ENCODE measurements around the gene IGSF8. TPM values are rescaled to one million over a fixed set of nuclear protein-coding genes. Genes with fewer than 3 reads are reported as not detected.

The IGSF8 gene
- total RNA-seq, 1 experiment from 2014 or later = 35.6 TPM

DNA sequence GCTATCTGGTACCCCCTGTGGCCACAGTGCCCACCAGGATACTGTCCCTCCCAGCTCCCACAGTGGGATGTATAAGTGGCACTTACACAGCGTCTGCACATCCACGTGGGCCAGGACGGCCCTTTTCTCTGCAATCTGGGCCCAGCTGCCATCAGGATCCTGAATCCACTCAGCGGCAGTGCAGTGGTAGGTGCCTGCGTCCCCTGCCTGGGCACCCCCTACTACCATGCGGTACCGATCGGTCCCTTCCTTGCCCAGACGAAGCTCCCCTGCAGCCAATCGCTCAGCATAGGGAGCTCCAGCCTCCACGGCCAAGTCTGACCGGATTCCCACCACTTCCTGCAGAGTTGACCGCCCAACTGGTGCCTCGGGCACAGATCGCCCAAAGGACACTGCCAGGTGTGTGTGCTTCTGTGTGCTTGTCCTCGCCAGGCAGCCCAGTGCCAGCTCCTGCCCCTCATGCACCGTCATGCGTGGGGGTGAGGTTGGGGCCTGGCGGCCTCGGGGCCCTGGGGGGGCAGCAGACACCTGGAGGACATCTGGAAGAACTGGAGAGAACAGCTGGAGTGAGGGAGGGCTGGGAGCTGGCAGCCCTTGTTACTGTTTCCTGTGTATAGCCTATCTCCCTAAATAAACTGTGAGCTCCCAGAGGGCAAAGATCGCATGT is 4.7 kb downstream of the IGSF8 start:
- Histone ChIP-seq H3K9me3 (ENCODE audit: control insufficient read depth in 1 of 2, insufficient read depth in 1 of 2, low read depth in 1 of 2, low read length in 2 of 2) (no peaks in the 10 kb centered on the region), H3K27ac (ENCODE audit: low read depth, low read length) (no peak overlapping the region), H3K36me3 (ENCODE audit: control insufficient read depth in 1 of 2, insufficient read depth in 2 of 2, low read length in 2 of 2) (no peaks in the 10 kb centered on the region; a peak in 2 of 4 replicates), H3K4me1 (ENCODE audit: control insufficient read depth in 1 of 2, insufficient read depth in 2 of 2, low read length in 2 of 2) (peaks cover 5 to 12% of the 10 kb centered on the region in 2 experiments; a peak in 3 of 4 replicates), H3K9me2 (ENCODE audit: insufficient read depth) (no peaks in the 10 kb centered on the region), H4K20me1 (ENCODE audit: insufficient read depth) (no peaks in the 10 kb centered on the region), H3K9ac (ENCODE audit: low read length) (no peak overlapping the region), H3K4me2 (ENCODE audit: low read length) (no peak overlapping the region), H3K4me3 (replicated peaks in 1 of 2; ENCODE audit: low read depth in 1 of 2, low read length in 2 of 2) (no peak overlapping the region), H3K27me3 (ENCODE audit: insufficient read depth, low read length) (no peaks in the 10 kb centered on the region), H3K79me2 (ENCODE audit: insufficient read depth, low read length) (peaks cover 4% of the 10 kb centered on the region; the same call in 1 of the 2 replicates), H2AFZ (ENCODE audit: low read depth, low read length, poor library complexity, severe bottlenecking) (no peak overlapping the region)
- POLR2A ChIA-PET = no interaction called here
- no peak for DNase-seq (ENCODE audit: low read depth, low spot score)
- CTCF ChIA-PET = no interaction called here
- BruUV-seq (replicated peaks) = no TSS peak
- intact Hi-C loops (cut with micrococcal nuclease) = no loop called here
- TF ChIP-seq, protein P1, sequence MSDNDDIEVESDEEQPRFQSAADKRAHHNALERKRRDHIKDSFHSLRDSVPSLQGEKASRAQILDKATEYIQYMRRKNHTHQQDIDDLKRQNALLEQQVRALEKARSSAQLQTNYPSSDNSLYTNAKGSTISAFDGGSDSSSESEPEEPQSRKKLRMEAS (IDR thresholded peaks at IDR 0.05) = no peak
- TF ChIP-seq ELF1 (IDR thresholded peaks at IDR 0.05; ENCODE audit: borderline replicate concordance, low read depth) (no peak), SRF (IDR thresholded peaks at IDR 0.05; ENCODE audit: low read depth) (no peak), FOSL1 (IDR thresholded peaks at IDR 0.05; ENCODE audit: low read depth) (no peak), ZNF274 (IDR thresholded peaks at IDR 0.05; ENCODE audit: low read depth, low read length) (no peak), JUND (IDR thresholded peaks at IDR 0.05) (no peak), SP1 (IDR thresholded peaks at IDR 0.05; ENCODE audit: low read depth) (no peak), SIN3A (IDR thresholded peaks at IDR 0.05; ENCODE audit: low read depth) (no peak), EZH2 (IDR thresholded peaks at IDR 0.05) (no peak), CEBPB (IDR thresholded peaks at IDR 0.05; ENCODE audit: low read depth) (no peak), TCF7L2 (IDR thresholded peaks at IDR 0.05; ENCODE audit: borderline replicate concordance, extremely low read depth, insufficient read depth, insufficient read length) (no peak), REST (IDR thresholded peaks at IDR 0.05; ENCODE audit: low read depth) (no peak), RAD21 (IDR thresholded peaks at IDR 0.05; ENCODE audit: low read depth) (no peak), EGR1 (IDR thresholded peaks at IDR 0.05; ENCODE audit: low read depth) (no peak), POLR2A (IDR thresholded peaks at IDR 0.05; ENCODE audit: borderline replicate concordance, extremely low read depth, insufficient read depth, insufficient read length) (no peak), CBX3 (IDR thresholded peaks at IDR 0.05; ENCODE audit: low read depth) (no peak), ZFX (IDR thresholded peaks at IDR 0.05) (no peak)
- TF ChIP-seq, protein P2, sequence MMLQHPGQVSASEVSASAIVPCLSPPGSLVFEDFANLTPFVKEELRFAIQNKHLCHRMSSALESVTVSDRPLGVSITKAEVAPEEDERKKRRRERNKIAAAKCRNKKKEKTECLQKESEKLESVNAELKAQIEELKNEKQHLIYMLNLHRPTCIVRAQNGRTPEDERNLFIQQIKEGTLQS (IDR thresholded peaks at IDR 0.05) = no peak
- TF ChIP-seq, protein P3, sequence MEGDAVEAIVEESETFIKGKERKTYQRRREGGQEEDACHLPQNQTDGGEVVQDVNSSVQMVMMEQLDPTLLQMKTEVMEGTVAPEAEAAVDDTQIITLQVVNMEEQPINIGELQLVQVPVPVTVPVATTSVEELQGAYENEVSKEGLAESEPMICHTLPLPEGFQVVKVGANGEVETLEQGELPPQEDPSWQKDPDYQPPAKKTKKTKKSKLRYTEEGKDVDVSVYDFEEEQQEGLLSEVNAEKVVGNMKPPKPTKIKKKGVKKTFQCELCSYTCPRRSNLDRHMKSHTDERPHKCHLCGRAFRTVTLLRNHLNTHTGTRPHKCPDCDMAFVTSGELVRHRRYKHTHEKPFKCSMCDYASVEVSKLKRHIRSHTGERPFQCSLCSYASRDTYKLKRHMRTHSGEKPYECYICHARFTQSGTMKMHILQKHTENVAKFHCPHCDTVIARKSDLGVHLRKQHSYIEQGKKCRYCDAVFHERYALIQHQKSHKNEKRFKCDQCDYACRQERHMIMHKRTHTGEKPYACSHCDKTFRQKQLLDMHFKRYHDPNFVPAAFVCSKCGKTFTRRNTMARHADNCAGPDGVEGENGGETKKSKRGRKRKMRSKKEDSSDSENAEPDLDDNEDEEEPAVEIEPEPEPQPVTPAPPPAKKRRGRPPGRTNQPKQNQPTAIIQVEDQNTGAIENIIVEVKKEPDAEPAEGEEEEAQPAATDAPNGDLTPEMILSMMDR (IDR thresholded peaks at IDR 0.05 in 2 of 3, conservative IDR thresholded peaks at IDR 0.05 in 1 of 3; ENCODE audit: borderline replicate concordance in 1 of 3, insufficient read depth in 1 of 3, low read depth in 2 of 3, low read length in 2 of 3) = no peak
- RAD21 ChIA-PET (ENCODE audit: low non-redundant PET in 1 of 2, low total read pairs in 2 of 2, uncharacterized antibody in 2 of 2, unreplicated experiment in 2 of 2) = no interaction called here
- ATAC-seq = no peak
